ENCODE measurements around the gene CACNA1A. TPM values are rescaled to one million over a fixed set of nuclear protein-coding genes. Genes with fewer than 3 reads are reported as not detected.

CACNA1A gene
- total RNA-seq, 1 donor from 2014 or later, result under 0.01 TPM

DNA sequence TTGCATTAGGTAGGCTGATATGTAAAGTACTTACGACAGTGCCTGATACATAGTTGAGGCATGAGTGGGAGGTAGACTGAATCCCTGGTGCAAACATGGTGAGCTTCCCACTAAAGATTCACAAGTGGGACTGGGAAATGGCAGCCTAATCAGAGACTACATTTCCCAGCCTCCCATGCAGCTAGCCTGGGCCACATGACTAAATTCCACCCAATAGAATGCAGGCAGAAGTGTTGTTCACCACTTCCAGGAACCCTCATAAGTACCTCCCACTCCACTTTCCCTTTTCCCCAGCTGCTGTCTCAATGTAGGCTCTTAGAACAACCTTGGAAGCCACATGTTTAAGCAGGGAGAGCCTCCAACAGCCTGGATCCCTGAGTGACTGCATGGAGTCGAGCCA, 104.9 kb downstream of the CACNA1A start:
- TF ChIP-seq CTCF (IDR thresholded peaks at IDR 0.05; ENCODE audit: insufficient read depth, low read length, severe bottlenecking), result no peak
- no peak overlapping the region for H3K4me3 ChIP-seq (ENCODE audit: low read depth, low read length)
- no peaks in the 10 kb centered on the region for H3K36me3 ChIP-seq (ENCODE audit: control insufficient read depth, insufficient read depth, low read length)
- DNase-seq (ENCODE audit: low read depth) (peak; percentile 29), FAIRE-seq (no peak)
- no peaks in the 10 kb centered on the region for H3K27me3 ChIP-seq (ENCODE audit: control insufficient read depth, insufficient read depth, low read length)

DNA sequence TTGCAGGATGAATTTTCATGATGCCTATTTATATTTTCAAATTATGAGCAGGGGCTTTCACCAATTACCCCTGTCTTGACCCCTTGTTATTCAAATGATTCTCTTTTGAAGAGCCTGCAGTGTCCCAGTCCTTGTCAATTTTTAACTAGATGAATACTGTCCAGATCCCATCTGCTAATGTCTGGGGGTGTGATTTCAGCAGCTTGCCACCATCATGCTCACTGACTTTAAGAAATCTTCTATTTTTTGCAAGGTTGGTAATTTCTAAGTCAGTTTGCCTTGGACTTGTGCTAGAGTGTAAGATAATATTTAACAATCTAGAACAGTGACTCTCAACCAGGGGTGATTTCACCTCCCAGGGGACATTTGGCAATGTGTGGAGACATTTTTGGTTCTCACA, 106.0 kb downstream of the CACNA1A start:
- TF ChIP-seq CTCF (IDR thresholded peaks at IDR 0.05; ENCODE audit: insufficient read depth, low read length, severe bottlenecking), result no peak
- H3K36me3 ChIP-seq (ENCODE audit: control insufficient read depth, insufficient read depth, low read length), result no peaks in the 10 kb centered on the region

GRCh38 chr19:13399746-13400145, 106.5 kb downstream of the CACNA1A start:
- DNase-seq (ENCODE audit: low read depth), result no peak
- no peak for FAIRE-seq
- Histone ChIP-seq H3K27me3 (ENCODE audit: control insufficient read depth, insufficient read depth, low read length) (no peaks in the 10 kb centered on the region), H3K4me3 (ENCODE audit: low read depth, low read length) (no peak overlapping the region), H3K36me3 (ENCODE audit: control insufficient read depth, insufficient read depth, low read length) (no peaks in the 10 kb centered on the region)
- TF ChIP-seq CTCF (IDR thresholded peaks at IDR 0.05; ENCODE audit: insufficient read depth, low read length, severe bottlenecking), result no peak

More for the DNA sequence above, 106.0 kb downstream of the CACNA1A start:
- Histone ChIP-seq H3K27me3 (ENCODE audit: control insufficient read depth, insufficient read depth, low read length) (no peaks in the 10 kb centered on the region), H3K4me3 (ENCODE audit: low read depth, low read length) (no peak overlapping the region)
- no peak for DNase-seq (ENCODE audit: low read depth)
- no peak for FAIRE-seq

GRCh38 chr19:13398780-13399726, 107.2 kb downstream of the CACNA1A start:
- Histone ChIP-seq H3K36me3 (ENCODE audit: control insufficient read depth, insufficient read depth, low read length) (no peaks in the 10 kb centered on the region), H3K4me3 (ENCODE audit: low read depth, low read length) (no peak overlapping the region), H3K27me3 (ENCODE audit: control insufficient read depth, insufficient read depth, low read length) (no peaks in the 10 kb centered on the region)
- DNase-seq (ENCODE audit: low read depth) (peak; percentile 93), FAIRE-seq (no peak)
- no peak for TF ChIP-seq CTCF (IDR thresholded peaks at IDR 0.05; ENCODE audit: insufficient read depth, low read length, severe bottlenecking)

GRCh38 chr19:13398182-13398581, 108.1 kb downstream of the CACNA1A start:
- no peak for FAIRE-seq
- H3K4me3 ChIP-seq (ENCODE audit: low read depth, low read length), result no peak overlapping the region

More at GRCh38 chr19:13398182-13398581, 108.1 kb downstream of the CACNA1A start:
- DNase-seq (ENCODE audit: low read depth), result no peak
- Histone ChIP-seq H3K27me3 (ENCODE audit: control insufficient read depth, insufficient read depth, low read length) (no peaks in the 10 kb centered on the region), H3K36me3 (ENCODE audit: control insufficient read depth, insufficient read depth, low read length) (no peaks in the 10 kb centered on the region)
- TF ChIP-seq CTCF (IDR thresholded peaks at IDR 0.05; ENCODE audit: insufficient read depth, low read length, severe bottlenecking), result no peak

All from bronchial epithelial cell (primary cell).